ENCODE data around the gene SPTBN1.
"Not testable (repeated sequence)": the region's sequence is repeated elsewhere in the genome, so short reads cannot be mapped to it uniquely, and the experiment has no call there.

The SPTBN1 gene

GRCh38 chr2:54473851-54474250, 17.7 kb downstream of the SPTBN1 start:
- DNase-seq = no peak

GRCh38 chr2:54475285-54475684, 19.2 kb downstream of the SPTBN1 start:
- no peak for DNase-seq

DNA sequence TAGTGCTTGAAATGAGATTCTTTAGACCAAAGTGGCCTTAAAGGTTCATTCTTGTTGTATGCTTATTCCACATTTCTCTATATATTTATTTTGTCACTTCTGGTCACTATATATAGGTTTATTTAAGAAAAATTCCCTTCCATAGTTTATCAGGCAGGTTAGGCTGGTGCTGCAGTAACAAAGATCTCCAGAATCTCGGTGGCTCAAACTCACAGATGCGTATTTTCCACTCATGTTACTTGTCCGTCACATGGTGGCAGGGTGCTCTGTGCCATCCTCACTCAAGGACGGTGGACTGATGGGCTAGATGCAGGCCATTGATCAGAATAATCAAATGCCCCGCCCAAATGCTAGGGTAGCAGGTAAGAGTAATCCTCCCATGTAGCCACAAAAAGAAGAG, 19.8 kb downstream of the SPTBN1 start:
- DNase-seq = no peak

DNA sequence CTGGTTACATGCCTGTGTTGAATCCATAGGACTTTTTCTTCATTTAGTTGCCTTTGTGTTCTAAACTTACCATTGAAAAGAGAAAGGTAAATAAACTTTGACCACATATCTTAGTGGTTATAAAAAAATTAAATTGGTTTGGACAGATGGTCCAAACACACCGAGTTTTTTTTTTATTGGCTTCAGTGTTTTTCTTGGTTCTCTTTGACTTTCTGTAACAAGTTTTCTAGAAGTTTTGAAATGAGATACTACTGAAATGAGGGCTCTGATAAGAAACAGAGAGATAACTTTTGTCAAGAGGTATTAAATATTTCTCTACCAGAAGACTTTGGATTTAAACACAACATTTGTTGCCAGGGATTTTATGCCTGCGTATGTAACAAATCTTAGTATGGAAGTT, 20.7 kb downstream of the SPTBN1 start:
- no peak for DNase-seq

DNA sequence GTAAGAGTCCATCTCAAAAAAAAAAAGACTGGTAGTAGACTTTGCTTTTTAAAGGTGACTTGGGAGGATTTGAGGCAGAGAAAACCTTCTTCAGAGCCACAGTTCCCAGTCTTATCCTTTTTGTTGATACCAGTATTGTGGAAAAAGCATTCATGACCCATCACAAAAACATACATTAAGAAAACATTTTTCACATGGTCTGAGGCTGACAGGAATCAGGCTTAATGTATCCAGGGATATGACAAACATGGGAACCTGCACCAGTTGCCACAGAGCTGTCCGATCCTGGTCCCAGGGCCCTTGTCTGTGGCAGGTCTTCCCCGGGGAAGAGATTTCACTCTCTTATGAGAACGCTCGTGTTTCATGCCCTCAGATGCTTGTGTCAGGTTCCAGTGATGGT, 21.8 kb downstream of the SPTBN1 start:
- no peak for DNase-seq

DNA sequence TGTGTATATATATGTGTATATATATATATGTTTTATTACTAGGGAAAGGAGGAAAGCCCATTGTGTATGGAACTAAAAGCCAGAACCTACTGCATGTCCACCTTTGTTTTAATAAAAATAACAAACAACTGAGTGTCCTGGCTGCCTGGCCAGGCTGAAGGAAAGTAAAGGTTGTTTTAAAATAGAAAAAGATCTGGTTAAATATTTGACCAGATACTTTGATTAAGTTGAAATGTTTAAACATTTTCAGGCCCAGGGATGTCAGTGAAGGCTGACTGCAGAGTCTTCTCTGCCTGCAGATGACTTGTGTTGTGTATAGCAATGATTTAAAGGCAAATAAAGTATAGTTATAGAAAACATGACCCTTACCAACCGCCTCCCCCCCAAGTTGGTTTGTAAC, 22.8 kb downstream of the SPTBN1 start:
- no peak for DNase-seq

- DNase-seq = no peak
Observed at GRCh38 chr2:54479424-54479823, 23.3 kb downstream of the SPTBN1 start.

- no peak for DNase-seq
Observed at GRCh38 chr2:54480025-54480424, 23.9 kb downstream of the SPTBN1 start.

DNA sequence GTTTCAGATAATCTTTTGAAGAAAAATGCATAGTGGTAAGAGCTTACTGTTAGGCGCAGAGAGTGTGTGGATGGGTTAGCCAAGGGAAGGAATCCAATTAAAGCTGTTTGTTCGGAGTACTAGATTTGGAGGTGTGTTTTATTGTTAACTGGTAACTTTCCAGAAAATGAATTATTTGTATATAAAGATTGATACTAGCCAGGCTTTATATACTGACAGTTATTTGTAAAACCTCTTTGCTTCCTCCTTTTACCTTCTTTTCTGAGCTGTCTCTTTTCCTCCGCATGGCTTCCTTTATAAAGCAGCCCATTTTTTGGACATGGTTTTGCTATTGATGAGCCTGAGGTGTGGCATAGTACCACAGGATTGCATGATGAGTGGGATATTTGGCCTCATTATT, 25.6 kb downstream of the SPTBN1 start:
- no peak for DNase-seq

DNA sequence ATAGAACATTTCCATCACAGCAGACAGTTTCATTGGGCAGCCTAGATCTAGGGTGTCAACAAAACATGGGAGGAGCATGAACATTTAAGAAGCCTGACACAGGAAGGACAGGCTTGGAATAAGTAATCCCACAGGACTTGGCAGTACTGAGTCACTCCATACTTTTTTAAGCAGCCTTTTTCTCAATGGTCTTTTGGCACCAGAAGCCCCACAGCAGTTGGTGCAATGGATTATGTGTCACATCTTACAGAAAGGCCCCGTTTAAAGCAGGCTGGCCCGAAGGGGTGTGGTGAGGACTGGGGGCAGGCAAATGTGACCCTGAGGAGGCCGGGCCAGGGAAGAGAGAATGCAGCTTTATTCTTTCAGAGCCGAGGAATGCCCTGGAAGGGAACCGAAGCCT, 26.6 kb downstream of the SPTBN1 start:
- DNase-seq = no peak

DNA sequence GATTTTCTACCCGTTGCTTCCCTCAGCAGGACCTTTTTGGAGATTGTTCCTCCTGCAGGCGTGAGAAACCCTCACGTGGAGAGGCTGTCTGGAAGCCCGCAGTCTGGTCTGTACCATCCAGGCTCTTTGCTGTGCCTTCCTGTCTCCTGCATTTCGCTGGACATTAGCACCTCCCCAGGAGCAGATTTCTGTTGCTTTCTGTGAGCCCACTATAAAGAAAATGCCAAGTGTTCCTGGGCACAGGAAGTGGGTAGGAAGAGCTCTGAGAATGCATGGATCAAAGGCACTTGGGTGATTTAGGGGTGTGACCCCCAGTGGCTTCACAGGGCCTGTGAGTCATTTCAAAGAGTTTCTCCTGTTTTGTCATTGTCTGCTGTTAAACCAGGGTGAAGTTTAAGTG, 27.3 kb downstream of the SPTBN1 start:
- DNase-seq = no peak

- DNase-seq = not testable (repeated sequence)
Observed at GRCh38 chr2:54485756-54486155, 29.6 kb downstream of the SPTBN1 start.

GRCh38 chr2:54486766-54487165, 30.6 kb downstream of the SPTBN1 start:
- no peak for DNase-seq

DNA sequence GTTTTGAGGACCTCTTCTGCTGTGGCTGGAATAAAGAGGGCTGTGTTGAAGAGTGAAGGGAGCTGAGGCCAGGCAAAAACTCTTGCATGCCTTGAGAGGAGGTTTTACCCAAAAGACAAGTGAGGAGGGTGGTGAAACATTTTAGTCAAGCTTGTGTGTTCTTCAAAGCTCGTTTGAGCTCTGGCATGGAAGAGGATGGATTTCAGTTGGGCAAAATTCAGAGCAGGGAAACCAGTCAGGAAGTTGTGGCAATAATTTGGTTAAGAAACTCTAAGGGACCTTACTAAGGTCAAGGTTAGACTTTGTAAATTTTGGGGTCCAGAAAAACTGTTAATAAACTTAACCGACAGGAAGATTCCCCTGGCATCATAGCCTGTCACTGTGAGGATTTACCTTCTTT, 34.7 kb downstream of the SPTBN1 start:
- no peak for DNase-seq

DNA sequence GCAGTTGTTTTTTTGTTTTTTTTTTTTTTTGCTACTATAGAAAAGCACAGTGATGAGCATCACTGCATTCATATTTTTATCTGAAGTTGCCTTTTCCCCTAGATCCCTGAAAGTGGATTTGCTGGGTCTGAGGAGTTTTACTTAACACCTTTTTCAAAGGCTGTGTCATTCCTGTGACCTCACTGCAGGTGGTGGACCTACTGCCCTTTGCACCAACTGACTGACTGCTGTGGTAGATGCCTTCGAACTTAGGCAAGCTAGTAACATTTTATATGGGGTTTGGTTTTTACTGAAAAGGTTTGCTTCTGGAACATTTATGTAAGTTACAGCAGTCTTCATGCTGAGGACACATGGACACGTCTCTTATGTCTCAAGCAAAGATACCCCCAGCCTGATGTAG, 36.2 kb downstream of the SPTBN1 start:
- no peak for DNase-seq

DNA sequence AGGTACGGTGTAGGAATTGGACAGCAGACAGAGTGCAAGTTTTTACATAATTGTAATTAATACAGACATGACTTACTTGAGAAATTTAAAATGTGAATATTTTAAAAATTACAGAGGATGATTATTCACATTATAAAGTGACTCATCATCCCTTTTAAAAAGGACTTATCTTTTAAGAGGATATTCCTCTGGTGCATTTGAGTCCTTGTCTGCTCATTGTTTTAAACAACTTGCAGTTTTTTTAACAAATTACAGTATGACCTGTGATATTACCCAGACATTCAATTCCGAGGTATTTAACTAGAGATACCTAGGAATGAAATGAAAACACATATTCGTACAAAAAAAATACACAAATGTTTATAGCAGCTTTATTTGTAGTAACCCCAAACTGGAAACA, 38.0 kb downstream of the SPTBN1 start:
- DNase-seq = no peak

- DNase-seq = no peak
Observed at GRCh38 chr2:54496920-54497319, 40.8 kb downstream of the SPTBN1 start.

DNA sequence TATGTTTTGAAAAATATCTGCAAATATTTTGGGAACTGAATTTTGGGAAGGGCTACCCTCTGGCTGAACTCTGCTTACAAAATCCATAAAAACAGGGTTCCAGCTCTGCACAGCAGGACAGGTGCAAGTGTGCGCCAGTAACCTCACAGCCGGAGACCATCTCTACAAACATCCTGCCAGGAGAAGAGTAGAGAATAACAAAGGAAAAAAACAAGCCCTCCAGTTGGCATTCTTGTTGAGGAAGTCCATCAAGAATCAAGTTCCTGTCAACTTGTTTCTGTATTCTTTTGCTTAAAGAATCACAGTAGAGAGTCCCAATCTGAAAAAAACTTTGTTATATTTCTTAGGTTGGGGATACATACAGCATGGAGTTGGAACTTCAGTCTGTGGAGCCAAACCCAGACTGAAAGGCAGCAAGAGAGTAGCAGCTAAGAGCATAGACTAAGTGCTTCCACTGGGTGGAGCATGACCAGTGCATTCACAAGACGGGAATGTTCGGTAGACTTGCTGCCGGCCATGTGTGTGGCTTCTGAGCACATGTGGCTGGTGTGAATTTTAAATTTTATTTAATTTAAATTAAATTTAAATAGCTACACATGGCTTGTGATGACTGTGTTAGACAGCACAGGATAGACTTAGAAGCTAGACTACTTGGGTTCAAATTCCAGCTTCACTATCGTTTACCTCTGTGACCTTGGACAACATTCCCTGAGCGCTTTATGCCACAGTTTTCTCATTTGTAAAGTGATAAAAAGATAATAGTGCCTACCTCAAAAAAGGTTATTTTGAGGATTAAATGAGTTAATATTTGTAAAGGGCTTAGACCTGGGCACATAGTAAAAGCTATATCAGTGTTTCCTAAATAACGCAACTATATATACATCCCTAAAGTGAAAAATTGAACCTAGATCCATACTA, 41.9 kb downstream of the SPTBN1 start:
- DNase-seq = peak; percentile 51

DNA sequence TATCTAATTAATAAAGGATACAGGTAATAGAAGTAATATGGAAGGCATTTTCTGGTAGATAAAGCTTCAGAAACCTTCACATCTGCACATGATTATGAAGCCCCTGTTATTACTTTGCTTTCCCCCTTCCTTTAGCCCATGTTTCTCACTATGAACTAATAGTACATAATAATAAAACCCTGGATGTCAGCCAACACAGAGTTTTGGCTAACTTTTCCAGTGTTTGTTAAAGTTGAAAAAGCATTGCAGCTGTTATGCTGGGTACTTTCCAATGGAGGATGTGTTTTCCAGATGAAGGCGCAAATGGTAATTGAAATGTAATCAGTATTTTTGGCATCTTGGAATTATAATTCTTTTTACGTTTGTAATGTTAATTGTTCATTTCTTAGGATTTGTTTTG, 43.5 kb downstream of the SPTBN1 start:
- no peak for DNase-seq

GRCh38 chr2:54500404-54501205, 44.5 kb downstream of the SPTBN1 start:
- no peak for DNase-seq

GRCh38 chr2:54502731-54503130, 46.6 kb downstream of the SPTBN1 start:
- no peak for DNase-seq

GRCh38 chr2:54503192-54503591, 47.1 kb downstream of the SPTBN1 start:
- DNase-seq = peak; percentile 54

DNA sequence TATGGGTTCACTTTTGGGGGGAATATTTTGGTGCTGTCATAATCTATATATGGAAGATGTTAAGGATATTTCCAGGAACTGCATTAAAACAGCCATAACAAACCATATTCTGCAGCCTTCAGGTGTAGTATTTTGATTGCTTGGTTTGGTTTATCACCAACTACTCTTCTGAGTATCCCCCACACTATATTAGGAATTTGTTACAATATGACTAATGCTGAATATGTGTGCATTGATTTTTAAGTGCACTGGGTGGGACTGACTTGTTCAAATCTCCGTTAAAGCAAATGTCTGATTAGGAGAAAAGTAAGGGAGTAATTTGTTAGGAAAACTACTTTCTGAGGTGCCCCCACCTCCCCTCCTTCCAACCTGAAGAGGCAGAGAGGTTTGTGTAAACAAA, 47.7 kb downstream of the SPTBN1 start:
- DNase-seq = no peak

DNA sequence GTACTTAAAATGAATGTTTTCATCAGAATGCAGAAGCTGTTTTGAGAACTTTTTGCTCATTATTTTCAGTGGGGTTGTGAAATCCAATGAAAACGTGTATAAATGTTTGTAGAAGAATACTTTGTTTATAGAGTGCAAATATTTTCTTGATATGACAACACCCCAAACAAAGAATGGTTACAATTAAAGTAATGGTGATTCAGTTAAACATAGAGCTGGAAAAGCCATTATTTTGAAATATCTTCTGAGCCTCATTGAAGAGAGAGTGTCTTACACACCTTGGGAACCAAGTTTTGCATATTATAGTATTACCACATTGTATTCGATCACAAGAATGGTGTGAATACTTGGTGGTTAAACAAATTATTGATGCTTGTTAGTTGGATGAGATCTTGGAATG, 48.7 kb downstream of the SPTBN1 start:
- no peak for DNase-seq

Measured in DMS53 (cell line).